ENCODE data around the gene CTLA4.

- TF ChIP-seq CTCF (IDR thresholded peaks at IDR 0.05) (no peak), EP300 (IDR thresholded peaks at IDR 0.05; ENCODE audit: low read depth) (no peak), POLR2A (IDR thresholded peaks at IDR 0.05) (no peak)
These were observed 8.4 kb upstream of the CTLA4 start for GRCh38 chr2:203859030-203859789.
